Left lung (tissue), 10 donors: ENCODE data around the gene TNPO1. TPM values are rescaled to one million over a fixed set of nuclear protein-coding genes. Genes with fewer than 3 reads are reported as not detected.

Experiments
- ATAC-seq: fragments of 200-7000 bp; cut with Tn5 transposase; one replicate; pipeline ENCODE4 v1.9.1; 2020; ENCODE audit warnings: moderate library complexity
- DNase-seq, 4 donors: peaks; one replicate each; pipeline ENCODE4 v3.0.0-alpha.2; 2013 to 2020
- H3K27ac ChIP-seq, 2 donors: fragments of 200-600 bp; sonication (generic) in 1 of 2; one replicate each; pipeline versions ENCODE4 v1.5.0 to v1.8.0; 2020 to 2021
- H3K27me3 ChIP-seq, 2 donors: fragments of 200-600 bp; sonication (generic) in 1 of 2; one replicate each; pipeline versions ENCODE4 v1.5.0 to v1.8.0; 2020 to 2021
- H3K36me3 ChIP-seq, 2 donors: fragments of 200-600 bp; sonication (generic) in 1 of 2; one replicate each; pipeline versions ENCODE4 v1.5.0 to v1.8.0; 2020 to 2021
- H3K4me1 ChIP-seq, 2 donors: fragments of 200-600 bp; one replicate each; pipeline ENCODE4 v1.8.0; 2021
- H3K4me3 ChIP-seq, 2 donors: fragments of 200-600 bp; sonication (generic) in 1 of 2; one replicate each; pipeline versions ENCODE4 v1.5.0 to v1.8.0; 2020 to 2021; ENCODE audit warnings: mild to moderate bottlenecking in 1 of 2
- H3K9me3 ChIP-seq, 2 donors: fragments of 200-600 bp; sonication (generic) in 1 of 2; one replicate each; pipeline versions ENCODE4 v1.5.0 to v1.8.0; 2020 to 2021
- intact Hi-C, 2 donors: fragments of 100-400 bp; cut with DNase I; formaldehyde crosslinking; loops; one replicate each; pipeline versions ENCODE4 v1.11.2 to v1.14.2; 2022
- polyA plus RNA-seq, 6 donors: library from polyadenylated mRNA; unstranded; fragments of 120-200 nt; gene quantifications; one replicate each; pipeline ENCODE4 v1.2.1, GENCODE V29; 2013; ENCODE audit not compliant: insufficient read length in 6 of 6
- total RNA-seq, 2 donors: library from RNA; stranded (reverse); fragmentation: NEBNext Ultra II Directional; extraction: Animal tissue kit (Norgen Biotek cat#: 25700); gene quantifications; one replicate each; pipeline ENCODE4 v1.2.1, GENCODE V29; 2021
- TF ChIP-seq, protein P1 (sequence below), 2 donors: fragments of 200-600 bp; sonication (generic) in 1 of 2; IDR thresholded peaks; one replicate each; pipeline versions ENCODE4 v1.5.0 to v1.8.0; 2021; ENCODE audit warnings: antibody characterized with exemption in 2 of 2
- donor health status: DM: no; HTN: yes; CAD: no.
- donor health status: DM: no; HTN: no; CAD: no.

Gene TNPO1
- total and polyA plus RNA-seq, 8 donors, result 77.3 to 112 (median 87.9) TPM

DNA sequence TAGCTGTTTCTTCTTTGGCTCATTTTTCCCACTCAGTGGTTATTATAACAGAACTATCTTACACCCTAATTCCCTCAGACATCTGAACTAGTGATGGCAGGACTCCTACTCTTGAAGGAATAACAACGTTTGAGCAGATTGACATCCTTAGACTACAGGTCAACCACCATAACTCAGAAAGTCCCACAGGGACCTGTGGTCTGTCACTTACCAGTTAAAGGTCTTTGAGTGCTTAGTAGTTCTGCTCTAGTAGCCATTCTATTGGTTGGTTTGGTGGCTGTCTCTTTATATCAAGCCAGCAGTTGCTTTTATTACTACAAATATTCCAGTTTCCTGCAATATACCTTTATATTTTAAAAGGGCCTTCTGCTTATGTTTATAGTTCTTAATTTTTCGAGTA, 72.1 kb downstream of the TNPO1 start:
- peaks cover 0 to 100% of the 10 kb centered on the region in 2 donors for H3K36me3 ChIP-seq
- H3K27me3 ChIP-seq, result no peaks in the 10 kb centered on the region
- no peaks in the 10 kb centered on the region for H3K4me1 ChIP-seq
- H3K27ac ChIP-seq, result no peak overlapping the region
- H3K4me3 ChIP-seq, result no peak overlapping the region
- no peaks in the 10 kb centered on the region for H3K9me3 ChIP-seq
- intact Hi-C loops, result no loop called here
- ATAC-seq (no peak), DNase-seq (no peak)
- TF ChIP-seq, protein P1, sequence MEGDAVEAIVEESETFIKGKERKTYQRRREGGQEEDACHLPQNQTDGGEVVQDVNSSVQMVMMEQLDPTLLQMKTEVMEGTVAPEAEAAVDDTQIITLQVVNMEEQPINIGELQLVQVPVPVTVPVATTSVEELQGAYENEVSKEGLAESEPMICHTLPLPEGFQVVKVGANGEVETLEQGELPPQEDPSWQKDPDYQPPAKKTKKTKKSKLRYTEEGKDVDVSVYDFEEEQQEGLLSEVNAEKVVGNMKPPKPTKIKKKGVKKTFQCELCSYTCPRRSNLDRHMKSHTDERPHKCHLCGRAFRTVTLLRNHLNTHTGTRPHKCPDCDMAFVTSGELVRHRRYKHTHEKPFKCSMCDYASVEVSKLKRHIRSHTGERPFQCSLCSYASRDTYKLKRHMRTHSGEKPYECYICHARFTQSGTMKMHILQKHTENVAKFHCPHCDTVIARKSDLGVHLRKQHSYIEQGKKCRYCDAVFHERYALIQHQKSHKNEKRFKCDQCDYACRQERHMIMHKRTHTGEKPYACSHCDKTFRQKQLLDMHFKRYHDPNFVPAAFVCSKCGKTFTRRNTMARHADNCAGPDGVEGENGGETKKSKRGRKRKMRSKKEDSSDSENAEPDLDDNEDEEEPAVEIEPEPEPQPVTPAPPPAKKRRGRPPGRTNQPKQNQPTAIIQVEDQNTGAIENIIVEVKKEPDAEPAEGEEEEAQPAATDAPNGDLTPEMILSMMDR (IDR thresholded peaks at IDR 0.05), result no peak

DNA sequence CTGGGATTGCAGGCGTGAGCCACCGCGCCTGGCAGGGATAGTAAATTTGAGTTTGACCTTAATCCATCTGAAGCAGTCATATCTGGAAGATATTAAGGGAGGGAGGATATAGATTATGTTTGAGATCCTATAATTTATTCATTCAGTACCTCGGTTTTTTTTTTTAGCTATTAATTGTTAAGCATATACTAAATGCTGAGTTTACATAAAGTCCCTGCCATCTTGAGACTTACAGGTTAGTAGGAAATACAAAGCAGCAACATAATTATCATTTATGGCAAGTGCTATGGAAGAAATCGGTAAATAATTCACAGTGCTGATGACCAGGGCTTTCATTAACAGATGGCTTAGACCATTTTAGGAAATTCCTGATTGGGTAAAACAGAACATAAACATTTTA, 72.9 kb downstream of the TNPO1 start:
- intact Hi-C loops, result no loop called here
- Histone ChIP-seq H3K27me3 (no peaks in the 10 kb centered on the region), H3K27ac (no peak overlapping the region), H3K4me1 (no peaks in the 10 kb centered on the region), H3K36me3 (peaks cover 0 to 100% of the 10 kb centered on the region in 2 donors), H3K4me3 (no peak overlapping the region), H3K9me3 (no peaks in the 10 kb centered on the region)
- DNase-seq (no peak), ATAC-seq (no peak)
- TF ChIP-seq, protein P1 (IDR thresholded peaks at IDR 0.05), result no peak

- Histone ChIP-seq H3K36me3 (peaks cover 0 to 89% of the 10 kb centered on the region in 2 donors), H3K4me1 (no peaks in the 10 kb centered on the region), H3K4me3 (no peak overlapping the region), H3K27ac (no peak overlapping the region), H3K27me3 (no peaks in the 10 kb centered on the region), H3K9me3 (no peaks in the 10 kb centered on the region)
- intact Hi-C loops, result no loop called here
- TF ChIP-seq, protein P1 (IDR thresholded peaks at IDR 0.05), result no peak
- ATAC-seq, result no peak
- no peak for DNase-seq
These were observed 76.4 kb downstream of the TNPO1 start for GRCh38 chr5:72892846-72893245.

GRCh38 chr5:72895758-72896157, 79.3 kb downstream of the TNPO1 start:
- intact Hi-C loops, result no loop called here
- no peak overlapping the region for H3K4me3 ChIP-seq
- H3K27ac ChIP-seq, result no peak overlapping the region
- TF ChIP-seq, protein P1 (IDR thresholded peaks at IDR 0.05), result no peak
- peaks cover 0 to 83% of the 10 kb centered on the region in 2 donors for H3K36me3 ChIP-seq
- ATAC-seq (no peak), DNase-seq (no peak)
- H3K27me3 ChIP-seq, result no peaks in the 10 kb centered on the region
- no peaks in the 10 kb centered on the region for H3K9me3 ChIP-seq
- no peaks in the 10 kb centered on the region for H3K4me1 ChIP-seq

GRCh38 chr5:72906806-72907205, 90.3 kb downstream of the TNPO1 start:
- H3K9me3 ChIP-seq, result no peaks in the 10 kb centered on the region
- intact Hi-C loops, result no loop called here
- peaks cover 2 to 81% of the 10 kb centered on the region in 2 donors for H3K36me3 ChIP-seq
- ATAC-seq, result no peak
- TF ChIP-seq, protein P1 (IDR thresholded peaks at IDR 0.05), result no peak
- H3K27ac ChIP-seq, result no peak overlapping the region
- no peaks in the 10 kb centered on the region for H3K4me1 ChIP-seq
- no peaks in the 10 kb centered on the region for H3K27me3 ChIP-seq
- no peak for DNase-seq
- H3K4me3 ChIP-seq, result no peak overlapping the region
